GM20000 (cell line): ENCODE data around the gene GAREM1.

Source experiments
- DNase-seq: peaks from one replicate; pipeline ENCODE4 v3.0.0; 2012; ENCODE audit warnings: low spot score
- TF ChIP-seq, protein P1 (sequence below): IDR thresholded peaks from 2 replicates; pipeline ENCODE4 v1.5.1; 2012; ENCODE audit warnings: mild to moderate bottlenecking, control low read depth; ENCODE audit errors: extremely low read depth, missing control alignments

Gene GAREM1

DNA sequence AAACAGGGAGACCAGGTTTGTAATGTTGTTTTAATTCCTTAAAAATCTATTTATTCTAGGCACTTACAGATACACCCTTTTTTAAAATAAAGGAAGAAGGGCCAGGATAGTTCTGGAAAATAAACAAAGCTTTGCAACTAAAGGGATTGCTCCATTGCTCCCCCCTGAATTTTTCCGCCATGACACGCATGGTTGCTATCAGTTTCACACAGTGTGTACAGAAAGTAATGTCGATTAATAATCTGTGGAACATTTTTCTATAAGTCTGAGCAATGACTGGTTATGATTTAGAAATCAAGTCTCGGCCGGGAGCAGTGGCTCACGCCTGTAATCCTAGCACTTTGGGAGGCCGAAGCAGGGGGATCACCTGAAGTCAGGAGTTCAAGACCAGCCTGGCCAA, 90.8 kb downstream of the GAREM1 start:
- DNase-seq: no peak
- TF ChIP-seq, protein P1, sequence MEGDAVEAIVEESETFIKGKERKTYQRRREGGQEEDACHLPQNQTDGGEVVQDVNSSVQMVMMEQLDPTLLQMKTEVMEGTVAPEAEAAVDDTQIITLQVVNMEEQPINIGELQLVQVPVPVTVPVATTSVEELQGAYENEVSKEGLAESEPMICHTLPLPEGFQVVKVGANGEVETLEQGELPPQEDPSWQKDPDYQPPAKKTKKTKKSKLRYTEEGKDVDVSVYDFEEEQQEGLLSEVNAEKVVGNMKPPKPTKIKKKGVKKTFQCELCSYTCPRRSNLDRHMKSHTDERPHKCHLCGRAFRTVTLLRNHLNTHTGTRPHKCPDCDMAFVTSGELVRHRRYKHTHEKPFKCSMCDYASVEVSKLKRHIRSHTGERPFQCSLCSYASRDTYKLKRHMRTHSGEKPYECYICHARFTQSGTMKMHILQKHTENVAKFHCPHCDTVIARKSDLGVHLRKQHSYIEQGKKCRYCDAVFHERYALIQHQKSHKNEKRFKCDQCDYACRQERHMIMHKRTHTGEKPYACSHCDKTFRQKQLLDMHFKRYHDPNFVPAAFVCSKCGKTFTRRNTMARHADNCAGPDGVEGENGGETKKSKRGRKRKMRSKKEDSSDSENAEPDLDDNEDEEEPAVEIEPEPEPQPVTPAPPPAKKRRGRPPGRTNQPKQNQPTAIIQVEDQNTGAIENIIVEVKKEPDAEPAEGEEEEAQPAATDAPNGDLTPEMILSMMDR: no peak

DNA sequence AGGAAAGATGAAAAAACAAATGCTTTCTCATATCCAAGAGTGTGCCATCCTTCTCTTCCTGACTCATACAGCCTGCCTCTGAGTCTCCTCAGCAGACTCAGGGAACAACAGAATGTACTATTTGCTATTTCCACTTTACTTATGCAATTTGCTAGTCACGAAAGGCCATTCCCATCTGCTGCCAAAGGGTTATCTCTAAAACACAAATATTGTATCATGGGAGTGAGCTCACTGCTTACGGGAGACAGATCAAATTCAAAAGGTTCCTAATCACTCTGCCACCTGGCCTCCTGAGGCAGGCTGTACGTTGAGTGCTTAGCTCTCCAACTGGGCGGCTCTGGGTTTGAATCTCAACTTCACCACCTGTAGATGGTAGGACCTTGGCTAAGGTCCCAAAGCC, 92.0 kb downstream of the GAREM1 start:
- TF ChIP-seq, protein P1: no peak
- DNase-seq: no peak

DNA sequence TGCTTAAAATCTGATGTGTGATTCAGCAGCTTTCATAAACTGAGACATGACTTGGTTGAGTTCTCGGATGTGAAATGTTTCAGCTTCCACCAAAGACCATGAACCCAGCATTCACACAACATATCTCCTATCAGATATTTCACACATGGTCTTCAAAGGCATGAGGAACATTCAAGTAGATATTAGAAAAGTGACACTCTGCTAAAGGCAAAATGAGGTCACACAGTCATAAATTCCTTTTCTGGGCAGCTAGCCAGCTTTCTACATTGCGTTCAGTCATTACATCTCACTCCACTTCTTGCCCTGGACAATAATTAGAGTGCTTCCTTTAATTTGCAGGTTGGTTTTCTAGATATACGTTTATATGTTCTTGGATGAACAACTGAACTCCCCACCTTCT, 96.7 kb downstream of the GAREM1 start:
- TF ChIP-seq, protein P1: no peak
- DNase-seq: no peak

DNA sequence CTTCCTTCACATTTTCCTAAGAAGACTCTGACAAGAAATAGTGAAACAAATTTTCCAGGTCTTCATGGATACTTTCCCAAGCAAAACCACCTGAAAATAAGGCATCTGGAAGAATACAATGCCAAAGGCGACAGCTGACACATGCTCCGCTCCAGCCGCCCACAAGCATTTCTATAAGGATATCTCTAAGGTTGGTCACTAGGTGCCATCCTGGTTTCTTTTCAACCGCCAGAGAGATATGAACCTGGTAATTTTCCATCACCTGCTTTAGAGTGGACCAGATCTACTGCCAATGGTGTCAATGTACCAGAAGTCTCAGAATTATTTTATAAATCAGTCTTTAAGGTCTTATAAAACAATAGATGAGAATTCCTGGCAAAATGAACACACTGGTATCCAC, 97.2 kb downstream of the GAREM1 start:
- TF ChIP-seq, protein P1: no peak
- no peak for DNase-seq

DNA sequence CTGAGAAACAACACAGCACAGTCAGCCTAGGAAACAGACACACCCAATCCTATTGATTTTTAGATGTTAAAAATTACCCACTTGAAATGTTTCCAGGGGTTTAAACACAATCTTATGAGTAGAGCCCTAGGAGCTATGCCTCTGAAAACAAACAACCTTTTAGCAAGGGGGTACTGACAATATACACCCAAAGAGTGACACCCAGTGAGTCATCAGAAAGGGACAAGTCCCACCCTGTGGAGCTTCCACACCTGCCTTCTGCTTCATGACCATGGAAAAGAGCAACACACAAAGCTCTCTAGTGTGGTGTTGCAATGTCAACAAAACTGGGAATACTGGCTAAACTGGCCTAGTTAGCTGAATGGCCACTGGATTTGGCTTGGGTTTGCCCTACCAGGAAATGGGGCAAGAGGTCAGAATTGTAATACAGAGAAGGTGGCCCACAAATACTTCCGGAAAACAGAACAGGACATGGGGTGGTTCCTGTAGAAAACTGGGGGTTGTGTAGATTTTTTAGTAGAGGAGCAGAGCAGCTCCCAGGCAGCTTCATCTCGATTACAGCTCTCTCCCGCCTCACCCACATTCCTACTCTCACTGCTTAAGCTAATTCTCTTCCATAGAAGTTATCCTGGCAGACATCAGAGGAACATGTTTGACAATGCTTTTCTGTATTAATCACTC, 98.2 kb downstream of the GAREM1 start:
- DNase-seq: no peak

DNA sequence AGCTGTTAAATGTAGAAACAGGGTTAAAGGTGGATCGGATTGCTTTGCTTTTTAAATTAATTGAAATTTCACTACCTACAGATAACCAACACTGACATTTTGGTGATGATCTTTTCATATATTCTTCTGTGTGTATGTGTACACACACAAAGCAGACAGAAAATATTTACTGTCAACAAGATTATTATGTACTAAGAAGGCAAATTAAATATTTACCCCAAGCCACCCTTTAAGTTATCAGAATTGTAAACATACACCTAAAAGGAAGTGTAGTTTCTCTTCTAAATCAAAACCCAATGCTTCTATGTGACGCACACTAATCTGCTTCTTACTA, 98.7 kb downstream of the GAREM1 start:
- no peak for DNase-seq
- TF ChIP-seq, protein P1: no peak

More for the DNA sequence above, 98.2 kb downstream of the GAREM1 start:
- TF ChIP-seq, protein P1: no peak

DNA sequence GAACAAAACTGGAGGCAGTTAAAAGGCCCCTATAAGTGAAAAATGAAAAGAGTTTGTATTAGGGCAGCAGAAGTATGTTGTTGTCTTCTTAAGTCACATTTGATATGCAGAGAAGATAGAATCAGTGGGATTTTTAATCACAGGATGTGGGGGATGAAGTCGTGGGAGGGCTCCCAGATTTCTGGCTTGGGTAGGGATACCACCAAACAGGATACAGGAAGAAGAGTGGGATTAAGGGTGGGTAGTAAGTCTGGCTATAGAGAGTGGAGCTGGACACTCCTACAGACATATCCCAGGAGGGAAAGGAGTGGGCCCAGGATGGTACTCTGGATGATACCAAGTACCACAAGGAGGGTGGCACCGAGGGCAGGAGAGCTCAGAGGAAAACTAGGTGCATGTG, 99.3 kb downstream of the GAREM1 start:
- no peak for DNase-seq
- TF ChIP-seq, protein P1: no peak
